GM12878 (cell line): ENCODE results near the gene NFATC2. TPM values are rescaled to one million over a fixed set of nuclear protein-coding genes. Genes with fewer than 3 reads are reported as not detected.

Experiments used
- BCL3 ChIP-seq: IDR thresholded peaks from 2 replicates; pipeline ENCODE4 v1.6.1; 2011; ENCODE audit warnings: borderline replicate concordance, low read depth, mild to moderate bottlenecking, moderate library complexity, low read length; ENCODE audit not compliant: insufficient read depth, poor library complexity, severe bottlenecking
- CBX5 ChIP-seq: sonication (generic); IDR thresholded peaks from 2 replicates; pipeline ENCODE4 v1.6.1; 2016; ENCODE audit warnings: low read depth, moderate library complexity, mild to moderate bottlenecking, inconsistent platforms
- CEBPB ChIP-seq, 2 experiments: fragments of 150-350 bp in 1 of 2; IDR thresholded peaks; 2 replicates each; pipeline ENCODE4 v1.6.1; 2012 to 2014; ENCODE audit warnings: low read depth in 2 of 2, low read length in 2 of 2, borderline replicate concordance in 1 of 2, inconsistent platforms in 1 of 2
- CEBPZ ChIP-seq: fragments of 150-350 bp; IDR thresholded peaks from 2 replicates; pipeline ENCODE4 v1.6.1; 2016; ENCODE audit warnings: low read depth, low read length
- ESRRA ChIP-seq: IDR thresholded peaks from 2 replicates; pipeline ENCODE4 v1.6.1; 2012; ENCODE audit warnings: mild to moderate bottlenecking, low read length, improper control_type of control experiment
- ETV6 ChIP-seq, 2 experiments: fragments of 450-650 bp in 1 of 2; IDR thresholded peaks in 1 of 2; conservative IDR thresholded peaks in 1 of 2; 2 replicates each; pipeline ENCODE4 v1.6.1; 2014; ENCODE audit warnings: antibody characterized with exemption in 1 of 2, borderline replicate concordance in 1 of 2, low read depth in 1 of 2, mild to moderate bottlenecking in 1 of 2, moderate library complexity in 1 of 2
- HSF1 ChIP-seq: fragments of 150-350 bp; IDR thresholded peaks from 2 replicates; pipeline ENCODE4 v1.6.1; 2014; ENCODE audit warnings: mild to moderate bottlenecking, low read depth, low read length
- IKZF1 ChIP-seq: fragments of 450-650 bp; conservative IDR thresholded peaks from 2 replicates; pipeline ENCODE4 v1.6.1; 2017; ENCODE audit warnings: antibody characterized with exemption, mild to moderate bottlenecking
- JUND ChIP-seq: IDR thresholded peaks from 2 replicates; pipeline ENCODE4 v1.6.1; 2012; ENCODE audit warnings: low read depth, mild to moderate bottlenecking, low read length, improper control_type of control experiment, moderate library complexity
- KDM1A ChIP-seq: fragments of 200-600 bp; sonication (generic); IDR thresholded peaks from 2 replicates; pipeline ENCODE4 v1.6.1; 2016; ENCODE audit warnings: borderline replicate concordance
- NBN ChIP-seq: fragments of 450-650 bp; IDR thresholded peaks from 2 replicates; pipeline ENCODE4 v1.6.1; 2016
- PKNOX1 ChIP-seq: fragments of 450-650 bp; IDR thresholded peaks from 2 replicates; pipeline ENCODE4 v1.6.1; 2016; ENCODE audit warnings: mild to moderate bottlenecking
- RB1 ChIP-seq: fragments of 450-650 bp; formaldehyde crosslinking; IDR thresholded peaks from 2 replicates; pipeline ENCODE4 v1.6.1; 2017; ENCODE audit warnings: mild to moderate bottlenecking, borderline replicate concordance
- RELA ChIP-seq: fragments of 450-650 bp; IDR thresholded peaks from 2 replicates; pipeline ENCODE4 v1.8.0; 2014; ENCODE audit warnings: borderline replicate concordance; ENCODE audit not compliant: partially characterized antibody
- SKIL ChIP-seq: fragments of 450-650 bp; IDR thresholded peaks from 2 replicates; pipeline ENCODE4 v1.6.1; 2017; ENCODE audit warnings: mild to moderate bottlenecking, low read depth, inconsistent platforms; ENCODE audit not compliant: poor library complexity, severe bottlenecking
- SPI1 ChIP-seq: IDR thresholded peaks from 2 replicates; pipeline ENCODE4 v1.6.1; 2011; ENCODE audit warnings: low read depth, mild to moderate bottlenecking, low read length, moderate library complexity, borderline replicate concordance; ENCODE audit not compliant: insufficient read depth
- STAT1 ChIP-seq: fragments of 450-650 bp; conservative IDR thresholded peaks from 2 replicates; pipeline ENCODE4 v1.6.1; 2014; ENCODE audit warnings: antibody characterized with exemption, mild to moderate bottlenecking
- TAF1 ChIP-seq: IDR thresholded peaks from 2 replicates; pipeline ENCODE4 v1.6.1; 2011; ENCODE audit warnings: mild to moderate bottlenecking, low read depth, low read length, borderline replicate concordance
- WRNIP1 ChIP-seq: IDR thresholded peaks from 2 replicates; pipeline ENCODE4 v1.6.1; 2011; ENCODE audit warnings: low read depth, low read length, improper control_type of control experiment, borderline replicate concordance
- polyA plus RNA-seq, 11 experiments: library from polyadenylated mRNA; depleted of rRNA in 4 of 11; unstranded in 6 of 11; stranded (reverse) in 5 of 11; fragments of >200 nt; fragmentation: Nextera tagmentation in 4 of 11; fragmentation: Illumina TruSeq in 1 of 11; extraction: Ambion mirVana in 4 of 11; extraction: Trizol in 1 of 11; gene quantifications; 1 replicate in 1 of 11; 2 replicates in 10 of 11; pipeline versions ENCODE4 v1.2.1 to v1.2.3, GENCODE V29; 2011 to 2016; ENCODE audit warnings: inconsistent platforms in 2 of 11, missing spikeins in 2 of 11, low read depth in 1 of 11
- total RNA-seq, 4 experiments: library from RNA; depleted of rRNA in 3 of 4; stranded (reverse); fragments of >200 nt in 3 of 4; fragmentation: Illumina TruSeq in 1 of 4; extraction: Trizol in 1 of 4; gene quantifications; 2 replicates each; pipeline versions ENCODE4 v1.2.1 to v1.2.3, GENCODE V29; 2013 to 2021

The NFATC2 gene
- total and polyA plus RNA-seq, 10 of the 15 experiments (the other 5 are each of a cell fraction or from before 2014, with no cell fraction given) = 3.3 to 20.0 (median 7.3) TPM

- TF ChIP-seq CEBPZ (no peak), JUND (0 out of 2 replicates have a peak, but pooled peaks have one; percentile 34), CBX5 (no peak), KDM1A (no peak), SKIL (peak; percentile 49), ESRRA (no peak), STAT1 (no peak), NBN (peak; percentile 43; the same call in 1 of the 2 replicates), PKNOX1 (0 out of 2 replicates have a peak, but pooled peaks have one; percentile 24), CEBPB (IDR thresholded peaks at IDR 0.05; ENCODE audit: borderline replicate concordance in 1 of 2, low read depth in 2 of 2, low read length in 2 of 2) (no peak), RB1 (no peak), ETV6 (conservative IDR thresholded peaks at IDR 0.05 in 1 of 2, IDR thresholded peaks at IDR 0.05 in 1 of 2; ENCODE audit: borderline replicate concordance in 1 of 2, low read depth in 1 of 2) (peak in 1 of 2 experiments; percentile 37; a peak in 1 of 4 replicates), WRNIP1 (no peak), BCL3 (no peak), SPI1 (0 out of 2 replicates have a peak, but pooled peaks have one; percentile 18), HSF1 (no peak), TAF1 (no peak), RELA (peak; percentile 12), IKZF1 (peak; percentile 96)
Measured at GRCh38 chr20:51480507-51481270, 61.8 kb downstream of the NFATC2 start (continued).
